CD14-positive monocyte (primary cell): ENCODE data around the gene C3orf70. TPM values are rescaled to one million over a fixed set of nuclear protein-coding genes. Genes with fewer than 3 reads are reported as not detected.

ENCODE experiments used
- DNase-seq, 3 donors: peaks; one replicate each; pipeline ENCODE4 v3.0.0-alpha.2; 2011 to 2022
- H2AFZ ChIP-seq: 2 replicates; pipeline ENCODE4 v1.6.0; 2012; ENCODE audit warnings: mild to moderate bottlenecking, low read depth, low read length, inconsistent platforms; ENCODE audit not compliant: insufficient read depth, poor library complexity, severe bottlenecking
- H3K27ac ChIP-seq, 2 donors: 1 replicate in 1 of 2; 2 replicates in 1 of 2; pipeline ENCODE4 v1.5.1; 2012 to 2013; ENCODE audit warnings: low read length in 2 of 2, control low read depth in 1 of 2, inconsistent platforms in 1 of 2, low read depth in 1 of 2, mild to moderate bottlenecking in 1 of 2
- H3K27me3 ChIP-seq, 2 donors: one replicate each; pipeline versions ENCODE4 v1.6.0 to v1.6.1; 2011 to 2013; ENCODE audit warnings: low read length in 2 of 2; ENCODE audit not compliant: control insufficient read depth in 2 of 2, insufficient read depth in 2 of 2
- H3K36me3 ChIP-seq, 2 donors: replicated peaks in 1 of 2; 1 replicate in 1 of 2; 2 replicates in 1 of 2; pipeline versions ENCODE4 v1.5.1 to v1.6.1; 2012 to 2013; ENCODE audit warnings: low read length in 2 of 2, control low read depth in 1 of 2, inconsistent platforms in 1 of 2, mild to moderate bottlenecking in 1 of 2; ENCODE audit not compliant: insufficient read depth in 2 of 2, control insufficient read depth in 1 of 2
- H3K4me1 ChIP-seq, 2 donors: 1 replicate in 1 of 2; 2 replicates in 1 of 2; pipeline versions ENCODE4 v1.5.1 to v1.6.1; 2012 to 2013; ENCODE audit warnings: low read length in 2 of 2, control low read depth in 1 of 2, inconsistent platforms in 1 of 2, mild to moderate bottlenecking in 1 of 2, moderate library complexity in 1 of 2; ENCODE audit not compliant: insufficient read depth in 2 of 2, control insufficient read depth in 1 of 2
- H3K4me2 ChIP-seq: replicated peaks from 2 replicates; pipeline ENCODE3; 2012; ENCODE audit warnings: low read length, moderate library complexity, mild to moderate bottlenecking; ENCODE audit not compliant: poor library complexity, severe bottlenecking; ENCODE audit errors: extremely low read depth
- H3K4me3 ChIP-seq, 3 experiments: fragments of 200-600 bp in 1 of 3; sonication (generic) in 1 of 3; replicated peaks in 1 of 3; 1 replicate in 2 of 3; 2 replicates in 1 of 3; pipeline ENCODE4 v1.5.1; 2011 to 2013; ENCODE audit warnings: low read length in 3 of 3, mild to moderate bottlenecking in 3 of 3, control low read depth in 2 of 3, low read depth in 2 of 3, inconsistent platforms in 1 of 3, moderate library complexity in 1 of 3
- H3K79me2 ChIP-seq: 2 replicates; pipeline ENCODE4 v1.6.0; 2012; ENCODE audit warnings: mild to moderate bottlenecking, control low read depth, inconsistent platforms, low read length, moderate library complexity; ENCODE audit not compliant: insufficient read depth
- H3K9ac ChIP-seq: 2 replicates; pipeline ENCODE4 v1.6.0; 2017; ENCODE audit warnings: low read length, mild to moderate bottlenecking; ENCODE audit not compliant: insufficient read depth, poor library complexity, severe bottlenecking
- H3K9me3 ChIP-seq, 2 donors: replicated peaks in 1 of 2; 1 replicate in 1 of 2; 2 replicates in 1 of 2; pipeline versions ENCODE4 v1.5.1 to v1.6.1; 2012 to 2013; ENCODE audit warnings: low read length in 2 of 2, control low read depth in 1 of 2; ENCODE audit not compliant: control insufficient read depth in 1 of 2, insufficient read depth in 1 of 2
- H4K20me1 ChIP-seq: 2 replicates; pipeline ENCODE4 v1.6.0; 2012; ENCODE audit warnings: mild to moderate bottlenecking, low read length, control low read depth, moderate library complexity; ENCODE audit not compliant: insufficient read depth
- H3K27ac Mint-ChIP-seq, 7 donors: one replicate each; pipeline ENCODE4 v1.8.0; 2020; ENCODE audit warnings: mild to moderate bottlenecking in 7 of 7, mixed read lengths in 7 of 7, moderate library complexity in 6 of 7, inconsistent platforms in 2 of 7
- H3K27me3 Mint-ChIP-seq, 3 donors: one replicate each; pipeline ENCODE4 v1.8.0; 2021 to 2022; ENCODE audit warnings: low read depth in 3 of 3, mild to moderate bottlenecking in 3 of 3, mixed read lengths in 3 of 3, moderate library complexity in 3 of 3, inconsistent platforms in 1 of 3
- H3K36me3 Mint-ChIP-seq, 2 donors: one replicate each; pipeline ENCODE4 v1.8.0; 2020; ENCODE audit warnings: mixed read lengths in 2 of 2, inconsistent platforms in 1 of 2, mild to moderate bottlenecking in 1 of 2
- H3K4me1 Mint-ChIP-seq: one replicate; pipeline ENCODE4 v1.8.0; 2020; ENCODE audit warnings: mild to moderate bottlenecking, mixed read lengths
- H3K4me3 Mint-ChIP-seq, 2 donors: one replicate each; pipeline ENCODE4 v1.8.0; 2020; ENCODE audit warnings: mild to moderate bottlenecking in 2 of 2, mixed read lengths in 2 of 2, moderate library complexity in 1 of 2
- H3K9me3 Mint-ChIP-seq, 7 donors: one replicate each; pipeline ENCODE4 v1.8.0; 2020 to 2022; ENCODE audit warnings: mixed read lengths in 7 of 7, mild to moderate bottlenecking in 6 of 7, moderate library complexity in 6 of 7, inconsistent platforms in 2 of 7
- CTCF ChIP-seq: fragments of 200-600 bp; IDR thresholded peaks from one replicate; pipeline ENCODE4 v1.8.0; 2022; ENCODE audit warnings: antibody characterized with exemption, mild to moderate bottlenecking
- WGBS: methylation state at CpG from one replicate; pipeline ENCODE4 v1.1.5; 2013; ENCODE audit warnings: missing lambda C conversion rate; ENCODE audit not compliant: insufficient coverage; 5-methylcytosine and 5-hydroxymethylcytosine counted together
- intact Hi-C, 2 donors: fragments of 100-400 bp; cut with micrococcal nuclease; formaldehyde crosslinking; loops; one replicate each; pipeline versions ENCODE4 v1.15.0 to v1.15.1; 2023
- polyA plus RNA-seq, 3 donors: library from polyadenylated mRNA; depleted of rRNA in 1 of 3; unstranded in 2 of 3; stranded (reverse) in 1 of 3; fragments of 300-500 nt in 2 of 3; fragments of >200 nt in 1 of 3; fragmentation: Illumina TruSeq in 2 of 3; gene quantifications; 1 replicate in 2 of 3; 2 replicates in 1 of 3; pipeline ENCODE4 v1.2.3, GENCODE V29; 2012 to 2021

C3orf70 gene
- polyA plus RNA-seq, 3 donors = 0.01 to 0.08 TPM; not detected in 1

GRCh38 chr3:185056908-185057307 lies 96.0 kb downstream of the C3orf70 start:
- Histone ChIP-seq H3K27ac (no peak overlapping the region), H2AFZ (no peak overlapping the region), H3K9me3 (peaks cover 14 to 27% of the 10 kb centered on the region in 2 donors), H3K9ac (no peak overlapping the region), H3K27me3 (no peaks in the 10 kb centered on the region), H3K4me3 (no peak overlapping the region), H4K20me1 (no peaks in the 10 kb centered on the region), H3K4me2 (no peak overlapping the region), H3K79me2 (no peaks in the 10 kb centered on the region), H3K36me3 (peaks cover 20 to 37% of the 10 kb centered on the region in 2 donors), H3K4me1 (peaks cover 4 to 21% of the 10 kb centered on the region in 2 donors)
- Mint-ChIP-seq H3K36me3 (peaks cover 38 to 48% of the 10 kb centered on the region in 2 donors), H3K27me3 (peaks cover 0 to 1% (median 0%) of the 10 kb centered on the region in 3 donors), H3K9me3 (peaks cover 24 to 62% (median 35%) of the 10 kb centered on the region in 7 donors), H3K4me3 (no peak overlapping the region), H3K4me1 (peaks cover 23% of the 10 kb centered on the region), H3K27ac (no peak overlapping the region)
- intact Hi-C loops = no loop called here
- DNase-seq = no peak
- TF ChIP-seq CTCF = no peak
- WGBS = no CpG with 5 or more reads among the region's 2 CpGs

DNA sequence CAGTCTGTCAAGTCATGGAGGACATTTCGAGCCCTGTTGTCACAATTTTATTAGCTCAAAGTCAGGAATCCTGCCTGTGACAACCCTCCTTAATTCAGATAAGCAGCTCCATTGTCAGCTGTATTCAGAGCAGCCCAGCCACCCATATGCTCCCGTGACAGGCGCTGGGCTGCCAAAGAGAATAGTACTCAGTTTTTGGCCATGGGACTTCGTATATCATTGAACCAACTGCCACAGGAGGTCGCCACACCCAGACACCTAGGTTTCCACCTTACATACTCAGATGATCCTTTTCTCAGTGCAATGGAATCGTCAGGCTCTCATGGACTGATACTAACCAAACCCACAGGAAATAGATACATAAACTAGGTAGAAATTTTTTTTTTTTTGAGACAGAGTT lies 100.2 kb downstream of the C3orf70 start:
- H3K4me2 ChIP-seq = no peak overlapping the region
- H3K4me1 ChIP-seq = no peaks in the 10 kb centered on the region
- peaks cover 0 to 11% of the 10 kb centered on the region in 2 donors for H3K9me3 ChIP-seq
- H3K9ac ChIP-seq = no peak overlapping the region
- no peak overlapping the region for H3K4me3 ChIP-seq
- Mint-ChIP-seq H3K27ac (no peak overlapping the region), H3K27me3 (no peaks in the 10 kb centered on the region), H3K36me3 (peaks cover 79 to 85% of the 10 kb centered on the region in 2 donors), H3K9me3 (peaks cover 2 to 23% (median 9%) of the 10 kb centered on the region in 7 donors), H3K4me1 (peaks cover 2% of the 10 kb centered on the region), H3K4me3 (no peak overlapping the region)
- no peak overlapping the region for H3K27ac ChIP-seq
- 91% methylated on average over 3 of the region's 6 CpGs for WGBS
- no peak overlapping the region for H2AFZ ChIP-seq
- H4K20me1 ChIP-seq = no peaks in the 10 kb centered on the region
- H3K36me3 ChIP-seq = peaks cover 62 to 80% of the 10 kb centered on the region in 2 donors
- DNase-seq = no peak
- H3K79me2 ChIP-seq = no peaks in the 10 kb centered on the region
- intact Hi-C loops = no loop called here
- TF ChIP-seq CTCF = no peak
- no peaks in the 10 kb centered on the region for H3K27me3 ChIP-seq
